Measurements from ENCODE around the gene SLC25A5. TPM values are rescaled to one million over a fixed set of nuclear protein-coding genes. Genes with fewer than 3 reads are reported as not detected.

Gene SLC25A5
- polyA plus RNA-seq, 1 experiment: 292 TPM

DNA sequence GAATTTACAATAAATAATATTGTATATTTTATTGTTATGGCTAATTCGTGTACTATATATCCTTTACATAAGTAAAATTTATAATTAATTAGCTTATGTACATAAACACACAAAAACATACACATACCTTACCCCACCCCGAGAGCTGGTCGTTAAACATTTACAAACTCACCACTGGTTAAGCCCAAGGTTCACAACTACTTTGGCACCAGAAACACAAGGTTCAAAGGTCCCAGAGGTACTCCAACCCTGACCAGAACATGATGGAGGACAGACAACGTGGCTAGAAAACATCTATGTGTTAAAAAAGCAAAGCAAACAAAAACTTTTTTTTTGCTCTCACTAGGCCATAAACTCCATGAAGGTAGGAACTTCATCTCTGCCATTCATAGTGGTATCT, 37.7 kb downstream of the SLC25A5 start:
- ChIA-PET POLR2A (no interaction called here), CTCF (interaction anchor here (0.8 kb wide), 1 partner anchor 23 kb away, joined by 3 read pairs; no protein-coding TSS in a partner anchor)
- H3K36me3 ChIP-seq (ENCODE audit: control insufficient read depth, insufficient read depth, low read length): no peaks in the 10 kb centered on the region
- DNase-seq (ENCODE audit: low read depth): no peak
- no peak overlapping the region for H3K4me3 ChIP-seq (ENCODE audit: low read depth, low read length)
- H3K27me3 ChIP-seq (ENCODE audit: control insufficient read depth, insufficient read depth, low read length): no peaks in the 10 kb centered on the region
- TF ChIP-seq CTCF (IDR thresholded peaks at IDR 0.05; ENCODE audit: insufficient read depth, low read depth, low read length): no peak

GRCh38 chrX:119507206-119507605, 39.0 kb downstream of the SLC25A5 start:
- ChIA-PET POLR2A (no interaction called here), CTCF (interaction anchor here (0.9 to 1.6 kb wide), 3 partner anchors 13 to 23 kb away, joined by 3 to 9 read pairs (median 4); no protein-coding TSS in a partner anchor)
- no peak for DNase-seq (ENCODE audit: low read depth)
- H3K36me3 ChIP-seq (ENCODE audit: control insufficient read depth, insufficient read depth, low read length): no peaks in the 10 kb centered on the region
- no peak overlapping the region for H3K4me3 ChIP-seq (ENCODE audit: low read depth, low read length)
- no peak for TF ChIP-seq CTCF (IDR thresholded peaks at IDR 0.05; ENCODE audit: insufficient read depth, low read depth, low read length)
- H3K27me3 ChIP-seq (ENCODE audit: control insufficient read depth, insufficient read depth, low read length): no peaks in the 10 kb centered on the region

GRCh38 chrX:119512146-119512800, 44.0 kb downstream of the SLC25A5 start:
- TF ChIP-seq CTCF (IDR thresholded peaks at IDR 0.05; ENCODE audit: insufficient read depth, low read depth, low read length): peak; percentile 70
- Histone ChIP-seq H3K36me3 (ENCODE audit: control insufficient read depth, insufficient read depth, low read length) (no peaks in the 10 kb centered on the region), H3K4me3 (ENCODE audit: low read depth, low read length) (no peak overlapping the region), H3K27me3 (ENCODE audit: control insufficient read depth, insufficient read depth, low read length) (no peaks in the 10 kb centered on the region)
- POLR2A ChIA-PET: interaction anchor here (0.6 to 0.7 kb wide), 2 partner anchors 112 to 297 kb away, joined by 3 read pairs; no protein-coding TSS in a partner anchor
- CTCF ChIA-PET: interaction anchor here (0.6 to 2.5 kb wide), 19 partner anchors 9 to 411 kb away, joined by 3 to 62 read pairs (median 4); no protein-coding TSS in a partner anchor
- DNase-seq (ENCODE audit: low read depth): no peak

GRCh38 chrX:119516157-119516702, 48.0 kb downstream of the SLC25A5 start:
- no peaks in the 10 kb centered on the region for H3K27me3 ChIP-seq (ENCODE audit: control insufficient read depth, insufficient read depth, low read length)
- H3K36me3 ChIP-seq (ENCODE audit: control insufficient read depth, insufficient read depth, low read length): no peaks in the 10 kb centered on the region
- no peak overlapping the region for H3K4me3 ChIP-seq (ENCODE audit: low read depth, low read length)
- TF ChIP-seq CTCF (IDR thresholded peaks at IDR 0.05; ENCODE audit: insufficient read depth, low read depth, low read length): peak; percentile 69
- CTCF ChIA-PET: interaction anchor here (0.6 to 2.3 kb wide), 26 partner anchors 13 to 698 kb away, joined by 3 to 14 read pairs (median 3); partner anchors contain the start of genes SOWAHD and UPF3B
- DNase-seq (ENCODE audit: low read depth): no peak
- POLR2A ChIA-PET: interaction anchor here (0.6 kb wide), 2 partner anchors 31 to 85 kb away, joined by 3 to 4 read pairs; no protein-coding TSS in a partner anchor

GRCh38 chrX:119518371-119518770, 50.1 kb downstream of the SLC25A5 start:
- no peak for DNase-seq (ENCODE audit: low read depth)
- ChIA-PET POLR2A (no interaction called here), CTCF (interaction anchor here (0.6 to 1.3 kb wide), 3 partner anchors 20 to 29 kb away, joined by 3 to 5 read pairs (median 5); no protein-coding TSS in a partner anchor)
- no peaks in the 10 kb centered on the region for H3K27me3 ChIP-seq (ENCODE audit: control insufficient read depth, insufficient read depth, low read length)
- no peak for TF ChIP-seq CTCF (IDR thresholded peaks at IDR 0.05; ENCODE audit: insufficient read depth, low read depth, low read length)
- H3K36me3 ChIP-seq (ENCODE audit: control insufficient read depth, insufficient read depth, low read length): no peaks in the 10 kb centered on the region
- H3K4me3 ChIP-seq (ENCODE audit: low read depth, low read length): no peak overlapping the region
